PFSK-1 (cell line): ENCODE data around the gene OR2T34.

Source experiments
- FOXP2 ChIP-seq: optimal IDR thresholded peaks from 2 replicates; pipeline ENCODE3; 2011; ENCODE audit warnings: borderline replicate concordance, control low read depth, inconsistent platforms; ENCODE audit not compliant: insufficient read depth; ENCODE audit errors: extremely low read length, extremely low read depth
- POLR2AphosphoS5 ChIP-seq: IDR thresholded peaks from 2 replicates; pipeline ENCODE4 v1.6.1; 2012; ENCODE audit warnings: low read depth, mild to moderate bottlenecking, control low read depth, low read length, moderate library complexity
- SIN3A ChIP-seq: IDR thresholded peaks from 2 replicates; pipeline ENCODE4 v1.6.1; 2012; ENCODE audit warnings: mild to moderate bottlenecking, low read length, moderate library complexity, borderline replicate concordance; ENCODE audit not compliant: insufficient read depth
- TAF1 ChIP-seq: IDR thresholded peaks from 2 replicates; pipeline ENCODE4 v1.6.1; 2012; ENCODE audit warnings: low read length, control low read depth, borderline replicate concordance; ENCODE audit not compliant: insufficient read depth
- TF ChIP-seq, protein P1 (sequence below), 2 experiments: IDR thresholded peaks; 2 replicates each; pipeline versions ENCODE4 v1.6.1 to v1.8.0; 2011 to 2012; ENCODE audit warnings: low read depth in 2 of 2, low read length in 2 of 2, control low read depth in 1 of 2, inconsistent platforms in 1 of 2, mild to moderate bottlenecking in 1 of 2, moderate library complexity in 1 of 2; ENCODE audit not compliant: insufficient read depth in 1 of 2

OR2T34 gene

DNA sequence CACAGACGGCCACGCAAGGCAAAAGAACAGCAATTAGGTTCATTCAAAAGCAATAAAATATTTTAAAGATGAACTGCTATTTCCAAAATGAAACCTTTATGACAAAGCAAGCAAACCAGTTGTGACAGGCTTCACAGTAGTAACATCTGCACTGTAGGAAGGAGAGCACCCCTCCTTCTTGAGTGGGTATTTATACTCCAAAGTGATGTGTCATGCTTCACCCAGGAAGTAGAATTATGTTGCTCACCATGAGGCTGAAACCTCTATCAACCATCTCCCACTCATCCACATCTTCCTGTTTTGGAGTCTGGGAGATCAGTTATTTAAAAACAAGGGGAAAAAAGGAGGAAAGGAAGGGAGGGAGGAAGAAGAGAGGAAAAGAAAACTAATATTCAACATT is 22.1 kb upstream of the OR2T34 start:
- TF ChIP-seq SIN3A (no peak), FOXP2 (no peak), POLR2AphosphoS5 (no peak)
- TF ChIP-seq, protein P1, sequence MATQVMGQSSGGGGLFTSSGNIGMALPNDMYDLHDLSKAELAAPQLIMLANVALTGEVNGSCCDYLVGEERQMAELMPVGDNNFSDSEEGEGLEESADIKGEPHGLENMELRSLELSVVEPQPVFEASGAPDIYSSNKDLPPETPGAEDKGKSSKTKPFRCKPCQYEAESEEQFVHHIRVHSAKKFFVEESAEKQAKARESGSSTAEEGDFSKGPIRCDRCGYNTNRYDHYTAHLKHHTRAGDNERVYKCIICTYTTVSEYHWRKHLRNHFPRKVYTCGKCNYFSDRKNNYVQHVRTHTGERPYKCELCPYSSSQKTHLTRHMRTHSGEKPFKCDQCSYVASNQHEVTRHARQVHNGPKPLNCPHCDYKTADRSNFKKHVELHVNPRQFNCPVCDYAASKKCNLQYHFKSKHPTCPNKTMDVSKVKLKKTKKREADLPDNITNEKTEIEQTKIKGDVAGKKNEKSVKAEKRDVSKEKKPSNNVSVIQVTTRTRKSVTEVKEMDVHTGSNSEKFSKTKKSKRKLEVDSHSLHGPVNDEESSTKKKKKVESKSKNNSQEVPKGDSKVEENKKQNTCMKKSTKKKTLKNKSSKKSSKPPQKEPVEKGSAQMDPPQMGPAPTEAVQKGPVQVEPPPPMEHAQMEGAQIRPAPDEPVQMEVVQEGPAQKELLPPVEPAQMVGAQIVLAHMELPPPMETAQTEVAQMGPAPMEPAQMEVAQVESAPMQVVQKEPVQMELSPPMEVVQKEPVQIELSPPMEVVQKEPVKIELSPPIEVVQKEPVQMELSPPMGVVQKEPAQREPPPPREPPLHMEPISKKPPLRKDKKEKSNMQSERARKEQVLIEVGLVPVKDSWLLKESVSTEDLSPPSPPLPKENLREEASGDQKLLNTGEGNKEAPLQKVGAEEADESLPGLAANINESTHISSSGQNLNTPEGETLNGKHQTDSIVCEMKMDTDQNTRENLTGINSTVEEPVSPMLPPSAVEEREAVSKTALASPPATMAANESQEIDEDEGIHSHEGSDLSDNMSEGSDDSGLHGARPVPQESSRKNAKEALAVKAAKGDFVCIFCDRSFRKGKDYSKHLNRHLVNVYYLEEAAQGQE (IDR thresholded peaks at IDR 0.05; ENCODE audit: insufficient read depth in 1 of 2, low read depth in 2 of 2, low read length in 2 of 2), result no peak

DNA sequence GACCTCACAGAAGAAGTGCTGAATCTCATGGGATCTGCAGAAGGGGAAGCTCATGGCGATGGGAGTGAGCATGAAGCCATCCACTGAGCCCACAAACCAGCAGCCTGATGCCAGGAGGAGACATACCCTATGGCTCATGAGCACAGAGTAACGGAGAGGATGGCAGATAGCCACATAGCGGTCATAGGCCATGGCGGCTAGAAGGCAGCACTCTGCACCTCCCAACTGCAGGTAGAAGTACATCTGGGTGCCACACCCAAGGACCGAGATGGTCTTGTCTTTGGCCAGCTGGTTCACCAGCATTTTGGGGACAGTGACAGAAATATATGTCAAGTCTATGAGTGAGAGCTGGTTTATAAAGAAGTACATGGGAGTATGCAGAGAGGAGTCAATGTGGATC is 18.7 kb upstream of the OR2T34 start:
- TF ChIP-seq, protein P1 (IDR thresholded peaks at IDR 0.05; ENCODE audit: insufficient read depth in 1 of 2, low read depth in 2 of 2, low read length in 2 of 2), result no peak
- TF ChIP-seq FOXP2, result no peak
- no peak for TF ChIP-seq SIN3A
- no peak for TF ChIP-seq POLR2AphosphoS5
- TF ChIP-seq TAF1, result no peak

DNA sequence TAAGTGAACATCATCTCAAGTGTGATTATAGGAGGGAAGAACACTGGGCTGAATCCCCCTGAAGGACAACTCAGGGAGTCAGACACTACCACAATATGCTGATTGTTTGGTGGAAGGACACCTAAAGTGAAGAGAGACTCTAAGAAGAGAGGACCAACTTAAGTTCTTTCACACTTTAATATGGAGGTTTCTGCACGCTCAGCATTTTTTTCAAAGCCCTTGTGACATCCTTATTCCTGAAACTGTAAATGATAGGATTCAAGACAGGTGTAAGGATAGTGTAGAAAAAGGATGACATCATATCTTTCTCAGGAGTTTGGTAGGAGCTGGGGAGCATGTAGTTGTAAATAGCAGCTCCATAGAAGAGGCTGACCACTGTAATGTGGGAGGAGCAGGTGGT is 18.1 kb upstream of the OR2T34 start:
- TF ChIP-seq FOXP2, result no peak
- no peak for TF ChIP-seq TAF1
- no peak for TF ChIP-seq POLR2AphosphoS5
- TF ChIP-seq SIN3A, result no peak
- TF ChIP-seq, protein P1 (IDR thresholded peaks at IDR 0.05; ENCODE audit: insufficient read depth in 1 of 2, low read depth in 2 of 2, low read length in 2 of 2), result no peak

DNA sequence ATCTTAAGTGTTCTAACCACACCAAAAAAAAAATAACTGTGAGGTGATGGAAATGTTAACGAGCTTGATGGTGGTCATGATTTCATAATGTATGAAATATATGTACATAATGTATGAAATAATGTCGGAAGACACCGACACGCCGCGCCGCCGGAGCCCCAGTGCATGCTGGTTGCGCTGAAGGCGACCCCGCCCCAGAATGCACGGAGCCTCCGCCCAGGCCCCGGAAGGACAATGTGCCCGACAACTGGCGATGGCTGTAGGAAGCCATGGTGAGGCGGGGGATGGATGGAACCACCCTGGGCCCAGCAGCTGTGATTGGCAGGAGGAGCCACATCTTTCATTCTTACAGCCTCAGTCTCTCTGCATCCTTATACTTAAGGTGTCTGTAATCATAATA is 15.5 kb upstream of the OR2T34 start:
- TF ChIP-seq, protein P1 (IDR thresholded peaks at IDR 0.05; ENCODE audit: insufficient read depth in 1 of 2, low read depth in 2 of 2, low read length in 2 of 2), result no peak
- TF ChIP-seq POLR2AphosphoS5 (no peak), FOXP2 (no peak), SIN3A (no peak), TAF1 (no peak)

DNA sequence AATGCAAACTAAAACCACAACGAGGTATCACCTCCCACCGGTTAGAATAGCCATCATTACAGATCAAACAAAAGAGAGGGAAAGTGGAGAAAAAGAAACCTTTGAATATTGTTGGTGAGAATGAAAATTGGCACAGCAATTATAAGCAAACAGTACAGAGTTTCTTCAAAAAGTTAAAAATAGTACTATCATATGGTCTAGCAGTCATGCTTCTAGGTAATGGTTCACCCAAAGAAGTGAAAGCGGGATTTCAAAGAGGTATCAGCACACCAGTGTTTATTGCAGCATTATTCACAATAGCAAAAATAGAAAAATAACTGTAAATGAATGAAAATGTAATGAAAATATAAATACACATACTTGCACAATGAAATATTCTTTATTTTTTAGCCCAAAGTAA is 14.8 kb upstream of the OR2T34 start:
- no peak for TF ChIP-seq SIN3A
- TF ChIP-seq, protein P1 (IDR thresholded peaks at IDR 0.05; ENCODE audit: insufficient read depth in 1 of 2, low read depth in 2 of 2, low read length in 2 of 2), result no peak
- TF ChIP-seq POLR2AphosphoS5, result no peak
- TF ChIP-seq TAF1, result no peak
- TF ChIP-seq FOXP2, result no peak
